ENCODE results near the gene DNAH17. TPM values are rescaled to one million over a fixed set of nuclear protein-coding genes. Genes with fewer than 3 reads are reported as not detected.

Gene DNAH17
- total RNA-seq, 1 experiment from 2014 or later = 0.13 TPM

- Histone ChIP-seq H4K20me1 (ENCODE audit: control insufficient read depth, insufficient read depth, insufficient read length) (no peaks in the 10 kb centered on the region), H2BK15ac (ENCODE audit: low read depth, low read length) (no peak overlapping the region), H3K79me2 (ENCODE audit: insufficient read depth, low read length) (no peaks in the 10 kb centered on the region), H3K23ac (ENCODE audit: insufficient read length, low read depth, low read length) (no peak overlapping the region), H3K27me3 (ENCODE audit: insufficient read depth, low read length) (no peaks in the 10 kb centered on the region), H3K4me1 (ENCODE audit: insufficient read depth, low read length) (no peaks in the 10 kb centered on the region), H3K9me3 (ENCODE audit: control insufficient read depth, low read depth, low read length) (no peaks in the 10 kb centered on the region), H3K4ac (ENCODE audit: low read depth, low read length) (no peak overlapping the region), H4K91ac (ENCODE audit: insufficient read length, low read depth, low read length) (no peak overlapping the region), H2BK20ac (ENCODE audit: low read depth, low read length, poor library complexity, severe bottlenecking) (no peak overlapping the region), H2BK12ac (ENCODE audit: insufficient read length, low read depth, low read length) (no peak overlapping the region), H3K56ac (ENCODE audit: insufficient read length, low read depth, low read length) (no peak overlapping the region), H2BK120ac (ENCODE audit: low read depth, low read length, poor library complexity, severe bottlenecking) (no peak overlapping the region), H4K5ac (ENCODE audit: insufficient read length, low read depth, low read length) (no peak overlapping the region), H3K79me1 (ENCODE audit: insufficient read depth, low read depth, low read length, poor library complexity, severe bottlenecking) (no peaks in the 10 kb centered on the region), H2BK5ac (ENCODE audit: insufficient read length, low read length) (no peak overlapping the region), H3K27ac (ENCODE audit: insufficient read length, low read depth, low read length) (no peak overlapping the region), H4K8ac (replicated peaks; ENCODE audit: insufficient read length, low read depth, low read length) (no peak overlapping the region), H3T11ph (ENCODE audit: low read length) (no peak overlapping the region), H2AFZ (ENCODE audit: low read length) (no peak overlapping the region), H3K23me2 (ENCODE audit: insufficient read length, low read depth, low read length, poor library complexity, severe bottlenecking) (no peaks in the 10 kb centered on the region), H3K4me2 (ENCODE audit: insufficient read depth, insufficient read length, low read length) (no peak overlapping the region), H3K9ac (ENCODE audit: extremely low read depth, insufficient read length, low read length) (no peak overlapping the region), H2AK5ac (ENCODE audit: insufficient read length, low read length) (no peak overlapping the region), H3K14ac (ENCODE audit: insufficient read depth, low read length) (no peak overlapping the region), H3K18ac (ENCODE audit: insufficient read length, low read depth, low read length) (no peak overlapping the region)
- WGBS (ENCODE audit: extremely low coverage, insufficient read length, low lambda C conversion rate) = no CpG with 5 or more reads among the region's 2 CpGs
- Mint-ChIP-seq H3K36me3 (ENCODE audit: insufficient read depth in 1 of 3, low read depth in 3 of 3) (no peaks in the 10 kb centered on the region), H3K9me3 (no peaks in the 10 kb centered on the region), H3K27ac (no peak overlapping the region), H3K4me3 (no peak overlapping the region), H3K27me3 (ENCODE audit: low read depth) (no peaks in the 10 kb centered on the region; the same call in 1 of the 2 replicates), H3K4me1 (no peaks in the 10 kb centered on the region)
- no peak for TF ChIP-seq CTCF (conservative IDR thresholded peaks at IDR 0.05)
- DNase-seq = no peak
These were observed 19.6 kb downstream of the DNAH17 start for GRCh38 chr17:78557598-78558039.

Data from H9 (cell line).